Heart left ventricle (tissue), 16 donors: ENCODE results near the gene DISP1. TPM values are rescaled to one million over a fixed set of nuclear protein-coding genes. Genes with fewer than 3 reads are reported as not detected.

Experiments
- ATAC-seq, 4 donors: fragments of 200-7000 bp; cut with Tn5 transposase; one replicate each; pipeline ENCODE4 v1.9.1; 2020 to 2022; ENCODE audit warnings: moderate library complexity in 4 of 4, mild to moderate bottlenecking in 3 of 4, moderate number of reproducible peaks in 1 of 4
- DNase-seq, 5 donors: peaks; one replicate each; pipeline ENCODE4 v3.0.0-alpha.2; 2020
- H3K27ac ChIP-seq, 12 donors: fragments of 200-600 bp; sonication (generic) in 4 of 12; one replicate each; pipeline versions ENCODE4 v1.5.0 to v1.8.0; 2016 to 2022; ENCODE audit warnings: mild to moderate bottlenecking in 2 of 12
- H3K27me3 ChIP-seq, 9 donors: fragments of 200-600 bp; sonication (generic) in 2 of 9; one replicate each; pipeline versions ENCODE4 v1.5.1 to v1.8.0; 2016 to 2022; ENCODE audit warnings: mild to moderate bottlenecking in 3 of 9
- H3K36me3 ChIP-seq, 9 donors: fragments of 200-600 bp; sonication (generic) in 2 of 9; one replicate each; pipeline versions ENCODE4 v1.5.0 to v1.8.0; 2018 to 2022; ENCODE audit warnings: mild to moderate bottlenecking in 2 of 9
- H3K4me1 ChIP-seq, 12 donors: fragments of 200-600 bp; sonication (generic) in 4 of 12; one replicate each; pipeline versions ENCODE4 v1.5.0 to v1.8.0; 2016 to 2022; ENCODE audit warnings: mild to moderate bottlenecking in 3 of 12
- H3K4me3 ChIP-seq, 12 donors: fragments of 200-600 bp; sonication (generic) in 4 of 12; one replicate each; pipeline versions ENCODE4 v1.5.0 to v1.8.0; 2017 to 2022; ENCODE audit warnings: mild to moderate bottlenecking in 9 of 12, moderate library complexity in 4 of 12
- H3K9me3 ChIP-seq, 12 donors: fragments of 200-600 bp; sonication (generic) in 4 of 12; one replicate each; pipeline versions ENCODE4 v1.5.0 to v1.8.0; 2016 to 2022; ENCODE audit warnings: mild to moderate bottlenecking in 1 of 12
- POLR2A ChIP-seq, 2 donors: fragments of 450-650 bp; IDR thresholded peaks; one replicate each; pipeline ENCODE4 v1.6.1; 2017; ENCODE audit warnings: antibody characterized with exemption in 2 of 2, mild to moderate bottlenecking in 2 of 2, moderate library complexity in 2 of 2
- WGBS, 4 donors: extraction: QIAGEN DNeasy Blood & Tissue Kit in 2 of 4; methylation state at CpG; one replicate each; pipeline versions ENCODE4 v1.1.5 to v1.1.7; 2013 to 2018; 5-methylcytosine and 5-hydroxymethylcytosine counted together
- intact Hi-C, 10 donors: fragments of 100-400 bp; cut with DNase I; formaldehyde crosslinking; loops; one replicate each; pipeline versions ENCODE4 v1.11.1 to v1.14.2; 2022
- polyA plus RNA-seq, 2 donors: library from polyadenylated mRNA; stranded (reverse); fragments of 200-250 nt; gene quantifications; one replicate each; pipeline ENCODE4 v1.2.3, GENCODE V29; 2013
- total RNA-seq, 9 donors: library from RNA; depleted of rRNA in 2 of 9; stranded (reverse); fragments of >200 nt in 2 of 9; fragmentation: NEBNext Ultra II Directional in 3 of 9; extraction: Animal tissue kit (Norgen Biotek cat#: 25700) in 3 of 9; gene quantifications; one replicate each; pipeline versions ENCODE4 v1.1.0 to v1.2.4, GENCODE V29; 2016 to 2023
- TF ChIP-seq, protein P1 (sequence below), 12 donors: fragments of 200-600 bp; sonication (generic) in 4 of 12; IDR thresholded peaks; one replicate each; pipeline versions ENCODE4 v1.5.0 to v1.8.0; 2018 to 2022; ENCODE audit warnings: antibody characterized with exemption in 12 of 12, mild to moderate bottlenecking in 5 of 12
- donor health status: ischemic (EF 13 %, LVEDD 7.1; RV severe dilation, severe dysfunction).
- donor health status: healthy with polysubstance abuse.
- donor health status: DM: no; HTN: yes; CAD: no.
- donor health status: DM: no; HTN: no; CAD: no.
- donor health status: ischemic (EF 25% LVEDD 6.9; RV normal size, moderate dysfunction).
- donor health status: ischemic (EF 25% LVEDD 5.7; RV mildly dilated, moderate dysfunction).
- donor health status: healthy.
- donor health status: DM: yes; HTN: yes; CAD: no.
- donor health status: ischemic (EF 35%, LVEDD 5.7; RV mildly dilated, moderate dysfunction).
- donor health status: nonischemic (EF 11% LVEDD 7.7; RV severe dilation, severe dysfunction).
- donor health status: DM: yes; HTN: yes; CAD: no.
- donor health status: PGD.
- donor health status: ischemic (EF 29% LVEDD 5.4; RV normal size, mild dysfunction).
- donor health status: nonischemic (EF 23%, LVEDD 6.1; RV moderate dilation, normal function).

The DISP1 gene
- total and polyA plus RNA-seq, 11 donors, result 2.3 to 16.3 (median 5.8) TPM

DNA sequence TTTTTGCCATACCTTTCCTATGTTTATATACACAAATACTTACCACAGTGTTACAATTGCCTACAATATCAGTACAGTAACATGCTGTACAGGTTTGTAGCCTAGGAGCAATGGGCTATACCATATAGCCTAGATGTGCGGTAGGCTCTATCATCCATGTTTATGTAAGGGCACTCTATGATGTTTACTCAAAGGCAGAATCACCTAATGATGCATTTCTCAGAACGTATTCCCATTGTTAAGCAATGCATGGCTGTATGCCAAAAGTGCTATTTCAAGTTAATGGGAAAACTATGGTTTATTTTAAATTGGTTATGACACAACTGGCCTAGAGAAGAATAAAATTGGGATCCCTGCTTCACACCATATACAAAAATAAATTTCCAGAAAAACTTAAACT, 36.9 kb upstream of the DISP1 start:
- no peaks in the 10 kb centered on the region for H3K9me3 ChIP-seq
- no peak for DNase-seq
- no peak overlapping the region for H3K27ac ChIP-seq
- intact Hi-C loops, result no loop called here
- no peaks in the 10 kb centered on the region for H3K36me3 ChIP-seq
- no peak for TF ChIP-seq POLR2A (IDR thresholded peaks at IDR 0.05)
- TF ChIP-seq, protein P1, sequence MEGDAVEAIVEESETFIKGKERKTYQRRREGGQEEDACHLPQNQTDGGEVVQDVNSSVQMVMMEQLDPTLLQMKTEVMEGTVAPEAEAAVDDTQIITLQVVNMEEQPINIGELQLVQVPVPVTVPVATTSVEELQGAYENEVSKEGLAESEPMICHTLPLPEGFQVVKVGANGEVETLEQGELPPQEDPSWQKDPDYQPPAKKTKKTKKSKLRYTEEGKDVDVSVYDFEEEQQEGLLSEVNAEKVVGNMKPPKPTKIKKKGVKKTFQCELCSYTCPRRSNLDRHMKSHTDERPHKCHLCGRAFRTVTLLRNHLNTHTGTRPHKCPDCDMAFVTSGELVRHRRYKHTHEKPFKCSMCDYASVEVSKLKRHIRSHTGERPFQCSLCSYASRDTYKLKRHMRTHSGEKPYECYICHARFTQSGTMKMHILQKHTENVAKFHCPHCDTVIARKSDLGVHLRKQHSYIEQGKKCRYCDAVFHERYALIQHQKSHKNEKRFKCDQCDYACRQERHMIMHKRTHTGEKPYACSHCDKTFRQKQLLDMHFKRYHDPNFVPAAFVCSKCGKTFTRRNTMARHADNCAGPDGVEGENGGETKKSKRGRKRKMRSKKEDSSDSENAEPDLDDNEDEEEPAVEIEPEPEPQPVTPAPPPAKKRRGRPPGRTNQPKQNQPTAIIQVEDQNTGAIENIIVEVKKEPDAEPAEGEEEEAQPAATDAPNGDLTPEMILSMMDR (IDR thresholded peaks at IDR 0.05), result no peak
- H3K4me3 ChIP-seq, result no peak overlapping the region
- no peaks in the 10 kb centered on the region for H3K27me3 ChIP-seq
- peaks cover 0 to 4% (median 0%) of the 10 kb centered on the region in 12 donors for H3K4me1 ChIP-seq
- WGBS, 4 donors, result 31 to 50% (median 45%) methylated on average over 2 of the region's 2 CpGs
- ATAC-seq, result no peak

- DNase-seq, result no peak
- Histone ChIP-seq H3K36me3 (no peaks in the 10 kb centered on the region), H3K27me3 (no peaks in the 10 kb centered on the region), H3K27ac (no peak overlapping the region), H3K9me3 (no peaks in the 10 kb centered on the region), H3K4me3 (no peak overlapping the region), H3K4me1 (peaks cover 0 to 21% (median 2%) of the 10 kb centered on the region in 12 donors)
- TF ChIP-seq, protein P1 (IDR thresholded peaks at IDR 0.05), result no peak
- TF ChIP-seq POLR2A (IDR thresholded peaks at IDR 0.05), result no peak
- intact Hi-C loops, result no loop called here
- WGBS, 4 donors, result 55 to 91% (median 72%) methylated on average over 4 of the region's 4 CpGs
- no peak for ATAC-seq
These were observed 33.6 kb upstream of the DISP1 start for GRCh38 chr1:222781251-222781650.

- H3K4me1 ChIP-seq, result peaks cover 0 to 26% (median 1%) of the 10 kb centered on the region in 12 donors
- H3K27ac ChIP-seq, result no peak overlapping the region
- intact Hi-C loops, result no loop called here
- no peaks in the 10 kb centered on the region for H3K27me3 ChIP-seq
- H3K9me3 ChIP-seq, result no peaks in the 10 kb centered on the region
- ATAC-seq (no peak), DNase-seq (no peak)
- H3K4me3 ChIP-seq, result no peak overlapping the region
- TF ChIP-seq, protein P1 (IDR thresholded peaks at IDR 0.05), result no peak
- TF ChIP-seq POLR2A (IDR thresholded peaks at IDR 0.05), result no peak
- no peaks in the 10 kb centered on the region for H3K36me3 ChIP-seq
These were observed 31.8 kb upstream of the DISP1 start for GRCh38 chr1:222783051-222783450.

DNA sequence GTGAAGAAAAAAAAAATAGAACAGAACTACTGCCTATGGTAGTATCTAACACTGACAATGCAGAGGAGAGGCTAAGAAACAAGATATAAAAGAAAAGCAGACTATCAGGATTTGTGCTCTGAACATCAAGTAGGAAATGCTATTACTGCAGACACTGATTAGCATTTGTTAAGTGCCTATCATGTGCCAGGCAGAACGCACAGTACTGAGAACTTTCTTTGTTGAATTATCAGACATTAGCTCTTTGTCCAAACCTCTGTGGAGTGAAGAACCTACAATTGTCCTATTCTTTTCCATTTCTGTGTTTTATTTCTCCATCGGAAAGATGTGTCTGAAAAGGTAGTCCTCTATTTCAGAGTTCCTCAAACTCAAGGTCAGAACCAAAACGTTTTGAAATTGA, 30.5 kb upstream of the DISP1 start:
- intact Hi-C loops, result no loop called here
- ATAC-seq (no peak), DNase-seq (no peak)
- Histone ChIP-seq H3K4me1 (peaks cover 0 to 26% (median 1%) of the 10 kb centered on the region in 12 donors), H3K36me3 (no peaks in the 10 kb centered on the region), H3K9me3 (no peaks in the 10 kb centered on the region), H3K27me3 (no peaks in the 10 kb centered on the region), H3K4me3 (no peak overlapping the region), H3K27ac (peak overlapping the region in 1 of 12 donors; percentile 57)
- no peak for TF ChIP-seq POLR2A (IDR thresholded peaks at IDR 0.05)
- TF ChIP-seq, protein P1 (IDR thresholded peaks at IDR 0.05), result no peak
- 42 to 49% (median 44%) methylated on average over 3 of the region's 3 CpGs for WGBS, 4 donors
